Stomach (tissue), 4 donors: ENCODE data around the gene BTNL2.

Experiments
- CTCF ChIP-seq, 7 experiments: fragments of 450-650 bp in 4 of 7; fragments of 200-600 bp in 3 of 7; sonication (generic) in 3 of 7; IDR thresholded peaks; one replicate each; pipeline ENCODE4 v1.5.1; 2016 to 2019; ENCODE audit warnings: antibody characterized with exemption in 7 of 7, control low read depth in 2 of 7, mild to moderate bottlenecking in 1 of 7
- POLR2A ChIP-seq, 4 donors: fragments of 450-650 bp; IDR thresholded peaks; one replicate each; pipeline ENCODE4 v1.6.1; 2016; ENCODE audit warnings: antibody characterized with exemption in 4 of 4, control low read depth in 2 of 4, mild to moderate bottlenecking in 1 of 4, moderate library complexity in 1 of 4

GRCh38 chr6:32387589-32388340 is 19.2 kb downstream of the BTNL2 start:
- no peak for TF ChIP-seq POLR2A (IDR thresholded peaks at IDR 0.05)
- no peak for TF ChIP-seq CTCF (IDR thresholded peaks at IDR 0.05)
